HEK293 (cell line): ENCODE data around the gene DZIP1.

Source experiments
- CTCF ChIA-PET: fragments of 350-600 bp; formaldehyde crosslinking; extraction: SDS; loops from one replicate; lab custom pipeline; 2021; ENCODE audit warnings: antibody characterized with exemption; lab: Yijun Ruan, JAX
- POLR2A ChIA-PET: fragments of 300-600 bp; formaldehyde crosslinking; extraction: SDS; loops from one replicate; lab custom pipeline; 2020; ENCODE audit warnings: antibody characterized with exemption, inconsistent platforms; lab: Yijun Ruan, JAX
- H3K27ac ChIP-seq: fragments of 200-500 bp; sonication (Bioruptor generic); 2 replicates; pipeline ENCODE4 v1.5.1; 2014; ENCODE audit warnings: low read depth, low read length, control low read depth, inconsistent platforms; ENCODE audit errors: extremely low read depth
- H3K36me3 ChIP-seq, 2 experiments: fragments of 200-500 bp in 1 of 2; sonication (Bioruptor generic) in 1 of 2; 1 replicate in 1 of 2; 2 replicates in 1 of 2; pipeline ENCODE4 v1.5.1; 2014 to 2017; ENCODE audit warnings: inconsistent platforms in 2 of 2, low read length in 2 of 2; ENCODE audit not compliant: control insufficient read depth in 2 of 2, insufficient read depth in 1 of 2
- H3K4me1 ChIP-seq: fragments of 200-500 bp; sonication (Bioruptor generic); 2 replicates; pipeline ENCODE4 v1.5.1; 2014; ENCODE audit warnings: mild to moderate bottlenecking, low read length, inconsistent platforms; ENCODE audit not compliant: control insufficient read depth, insufficient read depth
- H3K4me3 ChIP-seq: 2 replicates; pipeline ENCODE4 v1.5.1; 2011; ENCODE audit warnings: low read depth, mild to moderate bottlenecking, control low read depth, low read length, moderate library complexity
- H3K9me3 ChIP-seq: fragments of 200-500 bp; sonication (Bioruptor generic); 2 replicates; pipeline ENCODE4 v1.5.1; 2014; ENCODE audit warnings: low read depth, low read length, inconsistent platforms; ENCODE audit not compliant: control insufficient read depth, insufficient read depth
- FEZF1 ChIP-seq: fragments of 450-650 bp; formaldehyde crosslinking; IDR thresholded peaks from 2 replicates; pipeline ENCODE4 v1.5.1; 2016; ENCODE audit warnings: missing biosample characterization, missing genetic modification characterization
- KLF1 ChIP-seq: fragments of 450-650 bp; formaldehyde crosslinking; IDR thresholded peaks from 2 replicates; pipeline ENCODE4 v1.5.1; 2016; ENCODE audit warnings: missing biosample characterization, missing genetic modification characterization
- PATZ1 ChIP-seq: fragments of 450-650 bp; formaldehyde crosslinking; IDR thresholded peaks from 2 replicates; pipeline ENCODE4 v1.5.1; 2016; ENCODE audit warnings: missing biosample characterization, missing genetic modification characterization
- PRDM10 ChIP-seq: fragments of 450-650 bp; formaldehyde crosslinking; IDR thresholded peaks from 2 replicates; pipeline ENCODE4 v1.5.1; 2016; ENCODE audit warnings: missing biosample characterization, missing genetic modification characterization
- SALL2 ChIP-seq: fragments of 450-650 bp; formaldehyde crosslinking; IDR thresholded peaks from 2 replicates; pipeline ENCODE4 v1.5.0; 2017; ENCODE audit warnings: missing biosample characterization, mild to moderate bottlenecking, missing genetic modification characterization, borderline replicate concordance
- SCRT1 ChIP-seq: fragments of 450-650 bp; formaldehyde crosslinking; IDR thresholded peaks from 2 replicates; pipeline ENCODE4 v1.5.1; 2016; ENCODE audit warnings: missing biosample characterization, missing genetic modification characterization, borderline replicate concordance
- SP7 ChIP-seq: fragments of 450-650 bp; formaldehyde crosslinking; IDR thresholded peaks from 2 replicates; pipeline ENCODE4 v1.5.1; 2016; ENCODE audit warnings: missing biosample characterization, missing genetic modification characterization
- YY1 ChIP-seq: fragments of 450-650 bp; formaldehyde crosslinking; IDR thresholded peaks from 2 replicates; pipeline ENCODE4 v1.5.1; 2018; ENCODE audit warnings: missing biosample characterization, missing genetic modification characterization
- ZBTB17 ChIP-seq: fragments of 450-650 bp; formaldehyde crosslinking; IDR thresholded peaks from 2 replicates; pipeline ENCODE4 v1.5.1; 2016; ENCODE audit warnings: missing biosample characterization, missing genetic modification characterization
- ZFHX2 ChIP-seq: fragments of 450-650 bp; formaldehyde crosslinking; conservative IDR thresholded peaks from 2 replicates; pipeline ENCODE4 v1.5.1; 2016; ENCODE audit warnings: missing biosample characterization, missing genetic modification characterization
- ZNF10 ChIP-seq: fragments of 450-650 bp; formaldehyde crosslinking; IDR thresholded peaks from 2 replicates; pipeline ENCODE4 v1.5.1; 2017; ENCODE audit warnings: missing biosample characterization, missing genetic modification characterization
- ZNF174 ChIP-seq: fragments of 450-650 bp; formaldehyde crosslinking; IDR thresholded peaks from 2 replicates; pipeline ENCODE4 v1.5.0; 2017; ENCODE audit warnings: missing biosample characterization, mild to moderate bottlenecking, missing genetic modification characterization
- ZNF202 ChIP-seq: fragments of 450-650 bp; formaldehyde crosslinking; IDR thresholded peaks from 2 replicates; pipeline ENCODE4 v1.5.1; 2016; ENCODE audit warnings: missing biosample characterization, missing genetic modification characterization, borderline replicate concordance
- ZNF211 ChIP-seq: fragments of 450-650 bp; formaldehyde crosslinking; IDR thresholded peaks from 2 replicates; pipeline ENCODE4 v1.5.1; 2016; ENCODE audit warnings: low read depth, missing biosample characterization, missing genetic modification characterization
- ZNF214 ChIP-seq: fragments of 450-650 bp; formaldehyde crosslinking; IDR thresholded peaks from 2 replicates; pipeline ENCODE4 v1.5.1; 2017; ENCODE audit warnings: missing biosample characterization, mild to moderate bottlenecking, missing genetic modification characterization, borderline replicate concordance
- ZNF292 ChIP-seq: fragments of 450-650 bp; formaldehyde crosslinking; IDR thresholded peaks from 2 replicates; pipeline ENCODE4 v1.5.1; 2016; ENCODE audit warnings: low read depth, missing biosample characterization, missing genetic modification characterization, borderline replicate concordance
- ZNF544 ChIP-seq: fragments of 450-650 bp; formaldehyde crosslinking; IDR thresholded peaks from 2 replicates; pipeline ENCODE4 v1.5.0; 2017; ENCODE audit warnings: missing biosample characterization, missing genetic modification characterization
- ZNF548 ChIP-seq: fragments of 450-650 bp; formaldehyde crosslinking; IDR thresholded peaks from 2 replicates; pipeline ENCODE4 v1.5.1; 2016; ENCODE audit warnings: missing biosample characterization, missing genetic modification characterization
- ZNF561 ChIP-seq: fragments of 450-650 bp; IDR thresholded peaks from 2 replicates; pipeline ENCODE4 v1.5.1; 2018; ENCODE audit warnings: missing biosample characterization, missing genetic modification characterization, borderline replicate concordance
- ZNF629 ChIP-seq: fragments of 450-650 bp; formaldehyde crosslinking; IDR thresholded peaks from 2 replicates; pipeline ENCODE4 v1.5.1; 2017; ENCODE audit warnings: missing biosample characterization, missing genetic modification characterization
- ZNF777 ChIP-seq: fragments of 450-650 bp; formaldehyde crosslinking; IDR thresholded peaks from 2 replicates; pipeline ENCODE4 v1.5.1; 2017; ENCODE audit warnings: missing biosample characterization, missing genetic modification characterization, borderline replicate concordance
- TF ChIP-seq, protein P1 (sequence below): fragments of 450-650 bp; formaldehyde crosslinking; IDR thresholded peaks from 2 replicates; pipeline ENCODE4 v1.5.0; 2017; ENCODE audit warnings: missing biosample characterization, missing genetic modification characterization, borderline replicate concordance
- TF ChIP-seq, protein P2 (sequence below): fragments of 450-650 bp; formaldehyde crosslinking; IDR thresholded peaks from 2 replicates; pipeline ENCODE4 v1.5.1; 2016; ENCODE audit warnings: missing biosample characterization, missing genetic modification characterization
- TF ChIP-seq, protein P3 (sequence below): fragments of 450-650 bp; formaldehyde crosslinking; IDR thresholded peaks from 2 replicates; pipeline ENCODE4 v1.5.1; 2016; ENCODE audit warnings: missing biosample characterization, missing genetic modification characterization

The DZIP1 gene

DNA sequence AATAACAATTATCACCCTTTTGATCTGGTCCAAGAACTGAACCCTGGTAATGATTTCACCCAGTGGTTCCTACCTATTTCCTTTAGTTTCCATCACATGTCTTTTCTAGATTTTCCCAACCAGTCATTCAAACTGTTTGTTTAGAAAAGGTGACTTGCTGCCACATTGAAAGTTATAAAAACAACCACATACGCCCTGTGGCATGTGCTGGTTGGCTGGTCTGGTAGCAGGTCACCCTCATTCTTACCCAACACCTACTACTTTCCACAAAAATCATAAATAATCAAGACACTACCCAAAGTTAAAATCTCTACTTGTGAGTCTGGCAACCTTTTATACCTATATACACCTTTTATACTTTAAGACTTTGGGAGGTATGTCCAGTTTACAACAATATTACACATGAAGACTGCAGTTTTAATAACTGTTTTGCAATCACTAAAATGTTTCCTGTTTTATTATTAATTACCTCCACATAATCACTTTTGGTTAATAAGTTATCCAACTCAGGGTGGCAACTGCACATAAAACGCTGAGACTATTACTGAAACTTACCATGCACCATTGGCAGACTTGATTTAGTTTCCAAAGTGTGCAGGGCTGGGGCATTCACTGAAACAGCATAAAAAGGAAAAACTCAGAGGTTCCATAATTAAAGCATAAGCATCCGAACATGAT is 38.9 kb downstream of the DZIP1 start:
- ChIA-PET CTCF (no interaction called here), POLR2A (no interaction called here)
- Histone ChIP-seq H3K4me1 (peaks cover 2% of the 10 kb centered on the region; the same call in 1 of the 2 replicates), H3K4me3 (no peak overlapping the region), H3K36me3 (peaks cover 9 to 89% of the 10 kb centered on the region in 2 experiments; a peak in 2 of 3 replicates)
- no peak for TF ChIP-seq ZNF214 (tag by site-specific recombination)
- no peak for TF ChIP-seq PATZ1 (tag by site-specific recombination)
- TF ChIP-seq ZNF548 = no peak
- TF ChIP-seq ZNF202 (tag by site-specific recombination) = no peak
- no peak for TF ChIP-seq SALL2
- TF ChIP-seq ZNF629 (tag by site-specific recombination) = no peak
- TF ChIP-seq SCRT1 = no peak
- TF ChIP-seq, protein P1, sequence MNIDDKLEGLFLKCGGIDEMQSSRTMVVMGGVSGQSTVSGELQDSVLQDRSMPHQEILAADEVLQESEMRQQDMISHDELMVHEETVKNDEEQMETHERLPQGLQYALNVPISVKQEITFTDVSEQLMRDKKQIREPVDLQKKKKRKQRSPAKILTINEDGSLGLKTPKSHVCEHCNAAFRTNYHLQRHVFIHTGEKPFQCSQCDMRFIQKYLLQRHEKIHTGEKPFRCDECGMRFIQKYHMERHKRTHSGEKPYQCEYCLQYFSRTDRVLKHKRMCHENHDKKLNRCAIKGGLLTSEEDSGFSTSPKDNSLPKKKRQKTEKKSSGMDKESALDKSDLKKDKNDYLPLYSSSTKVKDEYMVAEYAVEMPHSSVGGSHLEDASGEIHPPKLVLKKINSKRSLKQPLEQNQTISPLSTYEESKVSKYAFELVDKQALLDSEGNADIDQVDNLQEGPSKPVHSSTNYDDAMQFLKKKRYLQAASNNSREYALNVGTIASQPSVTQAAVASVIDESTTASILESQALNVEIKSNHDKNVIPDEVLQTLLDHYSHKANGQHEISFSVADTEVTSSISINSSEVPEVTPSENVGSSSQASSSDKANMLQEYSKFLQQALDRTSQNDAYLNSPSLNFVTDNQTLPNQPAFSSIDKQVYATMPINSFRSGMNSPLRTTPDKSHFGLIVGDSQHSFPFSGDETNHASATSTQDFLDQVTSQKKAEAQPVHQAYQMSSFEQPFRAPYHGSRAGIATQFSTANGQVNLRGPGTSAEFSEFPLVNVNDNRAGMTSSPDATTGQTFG = no peak
- TF ChIP-seq YY1 (tag by site-specific recombination) = no peak
- TF ChIP-seq ZNF211 = no peak
- no peak for TF ChIP-seq FEZF1 (tag by site-specific recombination)
- TF ChIP-seq ZNF10 (tag by site-specific recombination) = no peak
- no peak for TF ChIP-seq SP7 (tag by site-specific recombination)
- TF ChIP-seq, protein P2, sequence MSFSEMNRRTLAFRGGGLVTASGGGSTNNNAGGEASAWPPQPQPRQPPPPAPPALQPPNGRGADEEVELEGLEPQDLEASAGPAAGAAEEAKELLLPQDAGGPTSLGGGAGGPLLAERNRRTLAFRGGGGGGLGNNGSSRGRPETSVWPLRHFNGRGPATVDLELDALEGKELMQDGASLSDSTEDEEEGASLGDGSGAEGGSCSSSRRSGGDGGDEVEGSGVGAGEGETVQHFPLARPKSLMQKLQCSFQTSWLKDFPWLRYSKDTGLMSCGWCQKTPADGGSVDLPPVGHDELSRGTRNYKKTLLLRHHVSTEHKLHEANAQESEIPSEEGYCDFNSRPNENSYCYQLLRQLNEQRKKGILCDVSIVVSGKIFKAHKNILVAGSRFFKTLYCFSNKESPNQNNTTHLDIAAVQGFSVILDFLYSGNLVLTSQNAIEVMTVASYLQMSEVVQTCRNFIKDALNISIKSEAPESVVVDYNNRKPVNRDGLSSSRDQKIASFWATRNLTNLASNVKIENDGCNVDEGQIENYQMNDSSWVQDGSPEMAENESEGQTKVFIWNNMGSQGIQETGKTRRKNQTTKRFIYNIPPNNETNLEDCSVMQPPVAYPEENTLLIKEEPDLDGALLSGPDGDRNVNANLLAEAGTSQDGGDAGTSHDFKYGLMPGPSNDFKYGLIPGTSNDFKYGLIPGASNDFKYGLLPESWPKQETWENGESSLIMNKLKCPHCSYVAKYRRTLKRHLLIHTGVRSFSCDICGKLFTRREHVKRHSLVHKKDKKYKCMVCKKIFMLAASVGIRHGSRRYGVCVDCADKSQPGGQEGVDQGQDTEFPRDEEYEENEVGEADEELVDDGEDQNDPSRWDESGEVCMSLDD = no peak
- TF ChIP-seq, all 188 proteins: peak for 0
- Histone ChIP-seq H3K9me3 (no peaks in the 10 kb centered on the region), H3K27ac (no peak overlapping the region)

DNA sequence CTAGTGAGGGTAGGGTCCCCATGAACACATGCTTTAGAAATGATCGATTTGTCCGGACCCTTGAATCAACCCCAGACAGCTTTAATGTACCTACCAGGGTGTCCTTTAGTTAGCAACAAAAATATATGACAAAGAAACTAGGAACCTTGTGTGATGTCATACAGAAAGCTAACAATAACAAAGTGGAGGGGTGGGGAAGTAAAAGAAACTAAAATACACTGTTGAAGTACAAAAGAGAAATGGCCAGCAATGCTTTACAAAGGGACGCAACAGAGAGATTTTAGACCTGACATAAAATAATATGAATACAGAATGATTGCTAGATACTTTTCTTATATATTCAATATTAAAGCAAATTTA is 40.0 kb downstream of the DZIP1 start:
- Histone ChIP-seq H3K4me3 (no peak overlapping the region), H3K36me3 (peaks cover 3 to 88% of the 10 kb centered on the region in 2 experiments; a peak in 2 of 3 replicates), H3K9me3 (no peaks in the 10 kb centered on the region), H3K27ac (no peak overlapping the region), H3K4me1 (peaks cover 2% of the 10 kb centered on the region; the same call in 1 of the 2 replicates)
- POLR2A ChIA-PET = no interaction called here
- CTCF ChIA-PET = no interaction called here
- TF ChIP-seq PRDM10 (tag by site-specific recombination) (no peak), KLF1 (no peak), ZNF174 (tag by site-specific recombination) (no peak), ZNF292 (tag by site-specific recombination) (no peak), SP7 (tag by site-specific recombination) (no peak), ZNF777 (tag by site-specific recombination) (no peak), ZBTB17 (no peak), ZNF561 (no peak), ZFHX2 (no peak), ZNF544 (no peak)
- TF ChIP-seq, protein P3, sequence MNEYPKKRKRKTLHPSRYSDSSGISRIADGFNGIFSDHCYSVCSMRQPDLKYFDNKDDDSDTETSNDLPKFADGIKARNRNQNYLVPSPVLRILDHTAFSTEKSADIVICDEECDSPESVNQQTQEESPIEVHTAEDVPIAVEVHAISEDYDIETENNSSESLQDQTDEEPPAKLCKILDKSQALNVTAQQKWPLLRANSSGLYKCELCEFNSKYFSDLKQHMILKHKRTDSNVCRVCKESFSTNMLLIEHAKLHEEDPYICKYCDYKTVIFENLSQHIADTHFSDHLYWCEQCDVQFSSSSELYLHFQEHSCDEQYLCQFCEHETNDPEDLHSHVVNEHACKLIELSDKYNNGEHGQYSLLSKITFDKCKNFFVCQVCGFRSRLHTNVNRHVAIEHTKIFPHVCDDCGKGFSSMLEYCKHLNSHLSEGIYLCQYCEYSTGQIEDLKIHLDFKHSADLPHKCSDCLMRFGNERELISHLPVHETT (tag by site-specific recombination) = no peak
